CD4-positive, alpha-beta memory T cell (primary cell): ENCODE measurements around the gene CSTF2T. TPM values are rescaled to one million over a fixed set of nuclear protein-coding genes. Genes with fewer than 3 reads are reported as not detected.

Experiments
- CTCF ChIA-PET: fragments of 350-600 bp; sonication (Branson Sonifier 250); formaldehyde crosslinking; loops from one replicate; lab custom pipeline; 2021; ENCODE audit warnings: inconsistent platforms; ENCODE audit not compliant: partially characterized antibody; lab: Charles Lee
- POLR2A ChIA-PET: fragments of 350-600 bp; sonication (Branson Sonifier 250); formaldehyde crosslinking; loops from one replicate; lab custom pipeline; 2021; ENCODE audit not compliant: partially characterized antibody; lab: Charles Lee
- DNase-seq, 5 donors: peaks; one replicate each; pipeline versions ENCODE4 v3.0.0 to v3.0.0-alpha.2; 2020 to 2022; ENCODE audit warnings: mixed read lengths in 1 of 5
- H3K27ac ChIP-seq: one replicate; pipeline ENCODE4 v1.7.0; 2013; ENCODE audit warnings: low read depth, low read length
- H3K27me3 ChIP-seq: 2 replicates; pipeline ENCODE4 v1.7.0; 2013; ENCODE audit warnings: mild to moderate bottlenecking, low read length, moderate library complexity; ENCODE audit not compliant: insufficient read depth
- H3K36me3 ChIP-seq: 2 replicates; pipeline ENCODE4 v1.7.0; 2013; ENCODE audit warnings: mild to moderate bottlenecking, low read length, moderate library complexity; ENCODE audit not compliant: insufficient read depth
- H3K4me1 ChIP-seq: 2 replicates; pipeline ENCODE4 v1.7.0; 2013; ENCODE audit warnings: mild to moderate bottlenecking, low read length, moderate library complexity; ENCODE audit not compliant: insufficient read depth
- H3K4me3 ChIP-seq, 2 donors: one replicate each; pipeline ENCODE4 v1.7.0; 2013; ENCODE audit warnings: low read length in 2 of 2, mild to moderate bottlenecking in 1 of 2
- H3K9me3 ChIP-seq, 2 donors: one replicate each; pipeline ENCODE4 v1.7.0; 2013; ENCODE audit warnings: low read length in 2 of 2, control low read depth in 1 of 2; ENCODE audit not compliant: control insufficient read depth in 1 of 2
- H3K27ac Mint-ChIP-seq, 7 donors: one replicate each; pipeline ENCODE4 v1.8.0; 2020 to 2021; ENCODE audit warnings: mixed read lengths in 7 of 7, mild to moderate bottlenecking in 6 of 7, inconsistent platforms in 3 of 7, moderate library complexity in 3 of 7
- H3K27me3 Mint-ChIP-seq, 2 donors: one replicate each; pipeline ENCODE4 v1.8.0; 2020 to 2021; ENCODE audit warnings: mixed read lengths in 2 of 2
- H3K36me3 Mint-ChIP-seq, 2 donors: one replicate each; pipeline ENCODE4 v1.8.0; 2020 to 2021; ENCODE audit warnings: mixed read lengths in 2 of 2, inconsistent platforms in 1 of 2, mild to moderate bottlenecking in 1 of 2
- H3K4me1 Mint-ChIP-seq, 4 donors: one replicate each; pipeline ENCODE4 v1.8.0; 2020 to 2021; ENCODE audit warnings: mixed read lengths in 4 of 4, mild to moderate bottlenecking in 1 of 4
- H3K4me3 Mint-ChIP-seq, 8 donors: one replicate each; pipeline ENCODE4 v1.8.0; 2020 to 2021; ENCODE audit warnings: mixed read lengths in 8 of 8, mild to moderate bottlenecking in 7 of 8, moderate library complexity in 6 of 8, inconsistent platforms in 3 of 8
- H3K9me3 Mint-ChIP-seq, 8 donors: one replicate each; pipeline ENCODE4 v1.8.0; 2020 to 2021; ENCODE audit warnings: mixed read lengths in 8 of 8, mild to moderate bottlenecking in 5 of 8, inconsistent platforms in 3 of 8, moderate library complexity in 1 of 8
- intact Hi-C: fragments of 100-400 bp; cut with micrococcal nuclease; formaldehyde crosslinking; loops from one replicate; pipeline ENCODE4 v1.15.1; 2023
- polyA plus RNA-seq, 2 donors: library from polyadenylated mRNA; unstranded; fragments of 300-500 nt; fragmentation: Illumina TruSeq; gene quantifications; one replicate each; pipeline ENCODE4 v1.2.3, GENCODE V29; 2021
- total RNA-seq, 2 experiments: library from RNA; stranded (reverse); gene quantifications; one replicate each; pipeline ENCODE4 v1.2.3, GENCODE V29; 2021

CSTF2T gene
- total RNA-seq (10 to 100 TPM; 39.0 to 39.8 TPM), polyA plus RNA-seq (10 to 100 TPM; 11.6 to 15.4 TPM)

- Histone ChIP-seq H3K27me3 (no peaks in the 10 kb centered on the region), H3K36me3 (no peaks in the 10 kb centered on the region), H3K9me3 (no peaks in the 10 kb centered on the region), H3K4me1 (peaks cover 50% of the 10 kb centered on the region), H3K27ac (peak within 1 kb of the TSS; percentile 97), H3K4me3 (peak within 1 kb of the TSS; percentile 83 to 88)
- DNase-seq: peak; percentile 93 to 95 (median 94)
- CTCF ChIA-PET: no interaction called here
- peaks cover 35 to 58% (median 49%) of the 10 kb centered on the region in 4 donors for H3K4me1 Mint-ChIP-seq
- peak within 1 kb of the TSS; percentile 99 to 100 (median 100) for H3K27ac Mint-ChIP-seq
- H3K4me3 Mint-ChIP-seq: peak within 1 kb of the TSS; percentile 96 to 100 (median 100)
- POLR2A ChIA-PET: interaction anchor here (1.0 to 1.5 kb wide), 2 partner anchors 9 to 1075 kb away, joined by 4 to 6 read pairs; no protein-coding TSS in a partner anchor
- H3K36me3 Mint-ChIP-seq: peaks cover 30 to 41% of the 10 kb centered on the region in 2 donors
- intact Hi-C loops: no loop called here
- peaks cover 0 to 6% (median 0%) of the 10 kb centered on the region in 8 donors for H3K9me3 Mint-ChIP-seq
- H3K27me3 Mint-ChIP-seq: no peaks in the 10 kb centered on the region
These were observed at the start of gene CSTF2T for GRCh38 chr10:51699475-51700227. CSTF2T (minus strand) TSS chr10:51699595; CDS start chr10:51699549, 46 bp downstream.

GRCh38 chr10:51748959-51749358, 49.6 kb upstream of the CSTF2T start:
- no peaks in the 10 kb centered on the region for H3K9me3 ChIP-seq
- H3K27me3 Mint-ChIP-seq: no peaks in the 10 kb centered on the region
- H3K4me1 Mint-ChIP-seq: no peaks in the 10 kb centered on the region
- H3K9me3 Mint-ChIP-seq: no peaks in the 10 kb centered on the region
- POLR2A ChIA-PET: no interaction called here
- intact Hi-C loops: no loop called here
- CTCF ChIA-PET: no interaction called here
- no peak overlapping the region for H3K27ac Mint-ChIP-seq
- no peak for DNase-seq
- no peaks in the 10 kb centered on the region for H3K36me3 Mint-ChIP-seq
- H3K4me3 ChIP-seq: no peak overlapping the region
- no peak overlapping the region for H3K4me3 Mint-ChIP-seq
- no peaks in the 10 kb centered on the region for H3K27me3 ChIP-seq
- H3K4me1 ChIP-seq: no peaks in the 10 kb centered on the region
- H3K36me3 ChIP-seq: no peaks in the 10 kb centered on the region
- no peak overlapping the region for H3K27ac ChIP-seq

- ChIA-PET POLR2A (no interaction called here), CTCF (no interaction called here)
- Mint-ChIP-seq H3K36me3 (no peaks in the 10 kb centered on the region), H3K27me3 (no peaks in the 10 kb centered on the region), H3K27ac (no peak overlapping the region), H3K4me3 (no peak overlapping the region), H3K9me3 (no peaks in the 10 kb centered on the region), H3K4me1 (no peaks in the 10 kb centered on the region)
- no peaks in the 10 kb centered on the region for H3K27me3 ChIP-seq
- no peaks in the 10 kb centered on the region for H3K36me3 ChIP-seq
- intact Hi-C loops: no loop called here
- no peaks in the 10 kb centered on the region for H3K4me1 ChIP-seq
- no peak overlapping the region for H3K4me3 ChIP-seq
- DNase-seq: no peak
- H3K27ac ChIP-seq: no peak overlapping the region
- no peaks in the 10 kb centered on the region for H3K9me3 ChIP-seq
These were observed 47.8 kb upstream of the CSTF2T start for GRCh38 chr10:51747216-51747615.

- no peak overlapping the region for H3K4me3 Mint-ChIP-seq
- no peaks in the 10 kb centered on the region for H3K9me3 ChIP-seq
- no peaks in the 10 kb centered on the region for H3K27me3 ChIP-seq
- H3K4me1 Mint-ChIP-seq: no peaks in the 10 kb centered on the region
- H3K36me3 ChIP-seq: no peaks in the 10 kb centered on the region
- peaks cover 0 to 3% of the 10 kb centered on the region in 2 donors for H3K27me3 Mint-ChIP-seq
- no peak overlapping the region for H3K27ac Mint-ChIP-seq
- no peak overlapping the region for H3K27ac ChIP-seq
- ChIA-PET POLR2A (no interaction called here), CTCF (no interaction called here)
- H3K4me3 ChIP-seq: no peak overlapping the region
- H3K36me3 Mint-ChIP-seq: no peaks in the 10 kb centered on the region
- H3K4me1 ChIP-seq: no peaks in the 10 kb centered on the region
- DNase-seq: no peak
- intact Hi-C loops: no loop called here
- no peaks in the 10 kb centered on the region for H3K9me3 Mint-ChIP-seq
These were observed 46.0 kb upstream of the CSTF2T start for GRCh38 chr10:51745397-51745796.

GRCh38 chr10:51744235-51745000, 45.0 kb upstream of the CSTF2T start:
- H3K9me3 ChIP-seq: no peaks in the 10 kb centered on the region
- H3K4me3 Mint-ChIP-seq: no peak overlapping the region
- no peak for DNase-seq
- no peak overlapping the region for H3K27ac ChIP-seq
- no peak overlapping the region for H3K27ac Mint-ChIP-seq
- H3K27me3 Mint-ChIP-seq: peaks cover 0 to 3% of the 10 kb centered on the region in 2 donors
- CTCF ChIA-PET: interaction anchor here (1.3 kb wide), 1 partner anchor 9 kb away, joined by 3 read pairs; no protein-coding TSS in a partner anchor
- POLR2A ChIA-PET: no interaction called here
- H3K36me3 Mint-ChIP-seq: no peaks in the 10 kb centered on the region
- no peaks in the 10 kb centered on the region for H3K36me3 ChIP-seq
- intact Hi-C loops: no loop called here
- no peaks in the 10 kb centered on the region for H3K4me1 Mint-ChIP-seq
- no peaks in the 10 kb centered on the region for H3K9me3 Mint-ChIP-seq
- H3K4me1 ChIP-seq: no peaks in the 10 kb centered on the region
- no peak overlapping the region for H3K4me3 ChIP-seq
- H3K27me3 ChIP-seq: no peaks in the 10 kb centered on the region

GRCh38 chr10:51743146-51743545, 43.8 kb upstream of the CSTF2T start:
- no peak overlapping the region for H3K4me3 Mint-ChIP-seq
- peaks cover 2 to 5% of the 10 kb centered on the region in 2 donors for H3K27me3 Mint-ChIP-seq
- Histone ChIP-seq H3K4me1 (no peaks in the 10 kb centered on the region), H3K36me3 (no peaks in the 10 kb centered on the region), H3K9me3 (no peaks in the 10 kb centered on the region), H3K4me3 (no peak overlapping the region), H3K27me3 (no peaks in the 10 kb centered on the region), H3K27ac (no peak overlapping the region)
- no peak overlapping the region for H3K27ac Mint-ChIP-seq
- CTCF ChIA-PET: no interaction called here
- no peaks in the 10 kb centered on the region for H3K36me3 Mint-ChIP-seq
- POLR2A ChIA-PET: no interaction called here
- intact Hi-C loops: no loop called here
- H3K9me3 Mint-ChIP-seq: no peaks in the 10 kb centered on the region
- no peaks in the 10 kb centered on the region for H3K4me1 Mint-ChIP-seq
- DNase-seq: no peak

GRCh38 chr10:51733057-51733456, 33.7 kb upstream of the CSTF2T start:
- Mint-ChIP-seq H3K4me1 (no peaks in the 10 kb centered on the region), H3K4me3 (no peak overlapping the region), H3K36me3 (no peaks in the 10 kb centered on the region), H3K27me3 (peaks cover 1 to 5% of the 10 kb centered on the region in 2 donors), H3K9me3 (no peaks in the 10 kb centered on the region), H3K27ac (no peak overlapping the region)
- ChIA-PET POLR2A (no interaction called here), CTCF (no interaction called here)
- Histone ChIP-seq H3K4me1 (no peaks in the 10 kb centered on the region), H3K27me3 (no peaks in the 10 kb centered on the region), H3K36me3 (no peaks in the 10 kb centered on the region), H3K4me3 (no peak overlapping the region), H3K27ac (no peak overlapping the region), H3K9me3 (no peaks in the 10 kb centered on the region)
- no peak for DNase-seq
- intact Hi-C loops: no loop called here
